Astrocyte (in vitro differentiated cells and primary cell): ENCODE data around the gene LDLRAD4. TPM values are rescaled to one million over a fixed set of nuclear protein-coding genes. Genes with fewer than 3 reads are reported as not detected.

ENCODE experiments used
- DNase-seq: peaks from one replicate; pipeline ENCODE4 v3.0.0-alpha.2; 2010; ENCODE audit warnings: low read depth
- FAIRE-seq: peaks from 2 replicates; lab custom pipeline; 2011; peaks lifted over from hg19 to GRCh38; lab: Jason Lieb, UNC
- H2AFZ ChIP-seq: 2 replicates; pipeline ENCODE4 v1.6.0; 2012; ENCODE audit warnings: low read depth, low read length, inconsistent platforms
- H3K27ac ChIP-seq: 2 replicates; pipeline ENCODE4 v1.5.1; 2011; ENCODE audit warnings: low read depth, low read length, inconsistent platforms
- H3K27me3 ChIP-seq: 2 replicates; pipeline ENCODE4 v1.6.0; 2011; ENCODE audit warnings: low read length, inconsistent platforms; ENCODE audit not compliant: insufficient read depth
- H3K36me3 ChIP-seq: 2 replicates; pipeline ENCODE4 v1.5.1; 2011; ENCODE audit warnings: low read length, inconsistent platforms; ENCODE audit not compliant: insufficient read depth
- H3K4me1 ChIP-seq: 2 replicates; pipeline ENCODE4 v1.5.1; 2011; ENCODE audit warnings: low read length, inconsistent platforms; ENCODE audit not compliant: insufficient read depth
- H3K4me2 ChIP-seq: 2 replicates; pipeline ENCODE4 v1.6.0; 2012; ENCODE audit warnings: low read length, inconsistent platforms
- H3K4me3 ChIP-seq: 2 replicates; pipeline ENCODE4 v1.5.1; 2011; ENCODE audit warnings: low read depth, mild to moderate bottlenecking, low read length, inconsistent platforms; ENCODE audit not compliant: insufficient read depth
- H3K79me2 ChIP-seq: 2 replicates; pipeline ENCODE4 v1.6.0; 2012; ENCODE audit warnings: mild to moderate bottlenecking, low read length, inconsistent platforms; ENCODE audit not compliant: insufficient read depth
- H3K9ac ChIP-seq: 2 replicates; pipeline ENCODE4 v1.6.0; 2012; ENCODE audit warnings: mild to moderate bottlenecking, low read length, inconsistent platforms
- H3K9me3 ChIP-seq: 2 replicates; pipeline ENCODE4 v1.5.1; 2012; ENCODE audit warnings: low read depth, mild to moderate bottlenecking, low read length, inconsistent platforms; ENCODE audit not compliant: insufficient read depth
- H4K20me1 ChIP-seq: 2 replicates; pipeline ENCODE4 v1.6.0; 2012; ENCODE audit warnings: low read length, inconsistent platforms; ENCODE audit not compliant: insufficient read depth
- H3K27ac Mint-ChIP-seq: one replicate; pipeline ENCODE4 v1.8.0; 2021; ENCODE audit warnings: mild to moderate bottlenecking, mixed read lengths; ENCODE audit not compliant: unreplicated experiment
- H3K27me3 Mint-ChIP-seq: one replicate; pipeline ENCODE4 v1.8.0; 2021; ENCODE audit warnings: low read depth, mixed read lengths; ENCODE audit not compliant: unreplicated experiment
- H3K36me3 Mint-ChIP-seq: one replicate; pipeline ENCODE4 v1.8.0; 2021; ENCODE audit warnings: low read depth, mixed read lengths; ENCODE audit not compliant: unreplicated experiment
- H3K4me1 Mint-ChIP-seq: one replicate; pipeline ENCODE4 v1.8.0; 2021; ENCODE audit warnings: low read depth, mixed read lengths; ENCODE audit not compliant: unreplicated experiment
- H3K4me3 Mint-ChIP-seq: one replicate; pipeline ENCODE4 v1.8.0; 2021; ENCODE audit warnings: mild to moderate bottlenecking, moderate library complexity, mixed read lengths; ENCODE audit not compliant: unreplicated experiment
- H3K9me3 Mint-ChIP-seq: one replicate; pipeline ENCODE4 v1.8.0; 2021; ENCODE audit warnings: mild to moderate bottlenecking, mixed read lengths; ENCODE audit not compliant: unreplicated experiment
- EZH2 ChIP-seq: IDR thresholded peaks from 2 replicates; pipeline ENCODE4 v1.6.1; 2012; ENCODE audit warnings: mild to moderate bottlenecking, low read length, inconsistent platforms; ENCODE audit not compliant: insufficient read depth
- total RNA-seq: library from RNA; stranded (reverse); gene quantifications from 2 replicates; pipeline ENCODE4 v1.2.1, GENCODE V29; 2021
- TF ChIP-seq, protein P1 (sequence below): IDR thresholded peaks from 2 replicates; pipeline ENCODE4 v1.5.1; 2011; ENCODE audit warnings: low read depth, mild to moderate bottlenecking, inconsistent platforms, low read length, moderate library complexity; ENCODE audit not compliant: insufficient read depth

Gene LDLRAD4
- total RNA-seq, 1 donor from 2014 or later: 26.0 TPM

DNA sequence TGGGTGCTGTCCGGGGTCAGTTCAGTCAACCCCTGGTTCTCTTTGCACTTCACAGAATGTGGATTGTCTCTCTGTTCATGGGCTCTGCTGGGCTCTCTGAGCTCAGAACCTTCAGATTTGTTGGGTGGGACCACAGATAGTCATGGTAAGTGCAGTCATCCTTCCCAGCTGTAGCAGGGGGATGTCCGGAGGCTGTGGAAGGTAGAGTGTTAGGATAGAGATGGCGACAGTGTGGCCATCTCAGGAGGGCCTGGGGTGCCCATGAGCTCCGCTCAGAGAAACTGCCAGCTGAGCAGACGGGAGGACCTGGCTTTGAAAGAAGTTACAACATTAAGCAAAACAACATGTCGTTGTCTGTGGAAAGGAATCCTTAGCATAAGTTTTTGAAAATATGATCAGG, 358.0 kb downstream of the LDLRAD4 start:
- Histone ChIP-seq H4K20me1 (no peaks in the 10 kb centered on the region), H2AFZ (no peak overlapping the region), H3K9me3 (no peaks in the 10 kb centered on the region), H3K4me1 (no peaks in the 10 kb centered on the region), H3K27me3 (peaks cover 4% of the 10 kb centered on the region), H3K36me3 (no peaks in the 10 kb centered on the region), H3K4me3 (no peak overlapping the region), H3K27ac (no peak overlapping the region), H3K9ac (no peak overlapping the region), H3K79me2 (no peaks in the 10 kb centered on the region), H3K4me2 (no peak overlapping the region)
- H3K27me3 Mint-ChIP-seq: no peaks in the 10 kb centered on the region
- TF ChIP-seq, protein P1, sequence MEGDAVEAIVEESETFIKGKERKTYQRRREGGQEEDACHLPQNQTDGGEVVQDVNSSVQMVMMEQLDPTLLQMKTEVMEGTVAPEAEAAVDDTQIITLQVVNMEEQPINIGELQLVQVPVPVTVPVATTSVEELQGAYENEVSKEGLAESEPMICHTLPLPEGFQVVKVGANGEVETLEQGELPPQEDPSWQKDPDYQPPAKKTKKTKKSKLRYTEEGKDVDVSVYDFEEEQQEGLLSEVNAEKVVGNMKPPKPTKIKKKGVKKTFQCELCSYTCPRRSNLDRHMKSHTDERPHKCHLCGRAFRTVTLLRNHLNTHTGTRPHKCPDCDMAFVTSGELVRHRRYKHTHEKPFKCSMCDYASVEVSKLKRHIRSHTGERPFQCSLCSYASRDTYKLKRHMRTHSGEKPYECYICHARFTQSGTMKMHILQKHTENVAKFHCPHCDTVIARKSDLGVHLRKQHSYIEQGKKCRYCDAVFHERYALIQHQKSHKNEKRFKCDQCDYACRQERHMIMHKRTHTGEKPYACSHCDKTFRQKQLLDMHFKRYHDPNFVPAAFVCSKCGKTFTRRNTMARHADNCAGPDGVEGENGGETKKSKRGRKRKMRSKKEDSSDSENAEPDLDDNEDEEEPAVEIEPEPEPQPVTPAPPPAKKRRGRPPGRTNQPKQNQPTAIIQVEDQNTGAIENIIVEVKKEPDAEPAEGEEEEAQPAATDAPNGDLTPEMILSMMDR: no peak
- no peak for TF ChIP-seq EZH2
- DNase-seq (no peak), FAIRE-seq (no peak)
- H3K4me3 Mint-ChIP-seq: no peak overlapping the region
- no peaks in the 10 kb centered on the region for H3K36me3 Mint-ChIP-seq
- H3K27ac Mint-ChIP-seq: peak overlapping the region; percentile 76
- peaks cover 51% of the 10 kb centered on the region for H3K4me1 Mint-ChIP-seq
- no peaks in the 10 kb centered on the region for H3K9me3 Mint-ChIP-seq

GRCh38 chr18:13577091-13577697, 358.6 kb downstream of the LDLRAD4 start:
- TF ChIP-seq, protein P1: no peak
- TF ChIP-seq EZH2: no peak
- Histone ChIP-seq H3K4me3 (no peak overlapping the region), H3K4me2 (peak overlapping the region; percentile 24), H3K4me1 (no peaks in the 10 kb centered on the region), H3K27ac (no peak overlapping the region), H2AFZ (no peak overlapping the region), H4K20me1 (no peaks in the 10 kb centered on the region), H3K9ac (no peak overlapping the region), H3K36me3 (no peaks in the 10 kb centered on the region), H3K9me3 (no peaks in the 10 kb centered on the region), H3K79me2 (no peaks in the 10 kb centered on the region), H3K27me3 (peaks cover 4% of the 10 kb centered on the region)
- peak; percentile 60 for DNase-seq
- Mint-ChIP-seq H3K4me3 (no peak overlapping the region), H3K9me3 (no peaks in the 10 kb centered on the region), H3K36me3 (no peaks in the 10 kb centered on the region), H3K27ac (peak overlapping the region; percentile 76), H3K4me1 (peaks cover 49% of the 10 kb centered on the region), H3K27me3 (no peaks in the 10 kb centered on the region)
- FAIRE-seq: no peak

- H4K20me1 ChIP-seq: no peaks in the 10 kb centered on the region
- Mint-ChIP-seq H3K27ac (peak overlapping the region; percentile 22), H3K36me3 (no peaks in the 10 kb centered on the region), H3K9me3 (no peaks in the 10 kb centered on the region), H3K4me3 (no peak overlapping the region), H3K27me3 (no peaks in the 10 kb centered on the region), H3K4me1 (peaks cover 49% of the 10 kb centered on the region)
- no peaks in the 10 kb centered on the region for H3K9me3 ChIP-seq
- no peaks in the 10 kb centered on the region for H3K36me3 ChIP-seq
- DNase-seq (no peak), FAIRE-seq (no peak)
- H3K9ac ChIP-seq: no peak overlapping the region
- H3K4me1 ChIP-seq: no peaks in the 10 kb centered on the region
- no peaks in the 10 kb centered on the region for H3K79me2 ChIP-seq
- no peak overlapping the region for H3K27ac ChIP-seq
- peak overlapping the region; percentile 24 for H3K4me2 ChIP-seq
- no peak overlapping the region for H3K4me3 ChIP-seq
- H2AFZ ChIP-seq: no peak overlapping the region
- no peaks in the 10 kb centered on the region for H3K27me3 ChIP-seq
- TF ChIP-seq EZH2: no peak
- TF ChIP-seq, protein P1: no peak
These were observed 359.2 kb downstream of the LDLRAD4 start for GRCh38 chr18:13577781-13578180.
